GM12878 (cell line): ENCODE results near the gene ACRBP. TPM values are rescaled to one million over a fixed set of nuclear protein-coding genes. Genes with fewer than 3 reads are reported as not detected.

ENCODE experiments used
- BHLHE40 ChIP-seq, 2 experiments: fragments of 450-650 bp in 1 of 2; IDR thresholded peaks; 2 replicates each; pipeline ENCODE4 v1.6.1; 2011 to 2017; ENCODE audit warnings: low read depth in 2 of 2, borderline replicate concordance in 1 of 2, improper control_type of control experiment in 1 of 2, low read length in 1 of 2, mild to moderate bottlenecking in 1 of 2
- CBFB ChIP-seq: IDR thresholded peaks from 2 replicates; pipeline ENCODE4 v1.6.1; 2016; ENCODE audit warnings: antibody characterized with exemption, low read depth
- CBX3 ChIP-seq: fragments of 200-600 bp; sonication (generic); IDR thresholded peaks from 2 replicates; pipeline ENCODE4 v1.6.1; 2016; ENCODE audit warnings: low read depth, borderline replicate concordance
- CBX5 ChIP-seq: sonication (generic); IDR thresholded peaks from 2 replicates; pipeline ENCODE4 v1.6.1; 2016; ENCODE audit warnings: low read depth, moderate library complexity, mild to moderate bottlenecking, inconsistent platforms
- CREM ChIP-seq: IDR thresholded peaks from 2 replicates; pipeline ENCODE4 v1.6.1; 2014; ENCODE audit warnings: antibody characterized with exemption, low read depth
- CTCF ChIP-seq, 3 experiments: IDR thresholded peaks in 2 of 3; conservative IDR thresholded peaks in 1 of 3; 2 replicates each; pipeline ENCODE4 v1.5.1; 2011; ENCODE audit warnings: low read depth in 3 of 3, low read length in 3 of 3, mild to moderate bottlenecking in 3 of 3, control low read depth in 2 of 3, moderate library complexity in 2 of 3, inconsistent platforms in 1 of 3, mixed read lengths in 1 of 3; ENCODE audit not compliant: control insufficient read depth in 2 of 3, insufficient read depth in 1 of 3; ENCODE audit errors: extremely low read depth in 1 of 3
- E2F4 ChIP-seq: IDR thresholded peaks from 2 replicates; pipeline ENCODE4 v1.6.1; 2012; ENCODE audit warnings: low read depth, low read length, improper control_type of control experiment
- E4F1 ChIP-seq: fragments of 450-650 bp; IDR thresholded peaks from 2 replicates; pipeline ENCODE4 v1.6.1; 2018; ENCODE audit warnings: borderline replicate concordance, mild to moderate bottlenecking; ENCODE audit not compliant: partially characterized antibody
- EGR1 ChIP-seq, 2 experiments: IDR thresholded peaks; 1 replicate in 1 of 2; 2 replicates in 1 of 2; pipeline ENCODE4 v1.6.1; 2011 to 2012; ENCODE audit warnings: low read depth in 2 of 2, low read length in 2 of 2, borderline replicate concordance in 1 of 2, mild to moderate bottlenecking in 1 of 2, moderate library complexity in 1 of 2
- FOXM1 ChIP-seq: IDR thresholded peaks from 2 replicates; pipeline ENCODE4 v1.6.1; 2012; ENCODE audit warnings: low read depth, mild to moderate bottlenecking, inconsistent platforms, low read length, moderate library complexity
- IKZF1 ChIP-seq: fragments of 450-650 bp; conservative IDR thresholded peaks from 2 replicates; pipeline ENCODE4 v1.6.1; 2017; ENCODE audit warnings: antibody characterized with exemption, mild to moderate bottlenecking
- KAT2A ChIP-seq: conservative IDR thresholded peaks from 2 replicates; pipeline ENCODE4 v1.6.1; 2011; ENCODE audit warnings: low read depth, low read length; ENCODE audit not compliant: control insufficient read depth
- MTA3 ChIP-seq: IDR thresholded peaks from 2 replicates; pipeline ENCODE4 v1.6.1; 2012; ENCODE audit warnings: low read length, inconsistent platforms, borderline replicate concordance
- NBN ChIP-seq: fragments of 450-650 bp; IDR thresholded peaks from 2 replicates; pipeline ENCODE4 v1.6.1; 2016
- NFIC ChIP-seq: IDR thresholded peaks from 2 replicates; pipeline ENCODE4 v1.6.1; 2012; ENCODE audit warnings: low read depth, mild to moderate bottlenecking, inconsistent platforms, low read length, moderate library complexity
- NR2C2 ChIP-seq: IDR thresholded peaks from 2 replicates; pipeline ENCODE4 v1.6.1; 2011; ENCODE audit warnings: borderline replicate concordance, low read depth; ENCODE audit not compliant: control insufficient read depth, insufficient read length
- PAX8 ChIP-seq: fragments of 450-650 bp; IDR thresholded peaks from 2 replicates; pipeline ENCODE4 v1.6.1; 2017; ENCODE audit warnings: mild to moderate bottlenecking, moderate library complexity
- RFX5 ChIP-seq: IDR thresholded peaks from 2 replicates; pipeline ENCODE4 v1.6.1; 2011; ENCODE audit warnings: low read depth, low read length, improper control_type of control experiment
- SIN3A ChIP-seq: IDR thresholded peaks from 2 replicates; pipeline ENCODE4 v1.6.1; 2012; ENCODE audit warnings: low read depth, low read length, improper control_type of control experiment
- SRF ChIP-seq, 2 experiments: IDR thresholded peaks; 2 replicates each; pipeline ENCODE4 v1.6.1; 2011; ENCODE audit warnings: low read depth in 2 of 2, low read length in 2 of 2, mild to moderate bottlenecking in 1 of 2, moderate library complexity in 1 of 2
- ZNF207 ChIP-seq: fragments of 450-650 bp; IDR thresholded peaks from 2 replicates; pipeline ENCODE4 v1.6.1; 2014; ENCODE audit warnings: antibody characterized with exemption, mild to moderate bottlenecking, borderline replicate concordance
- ZNF24 ChIP-seq: fragments of 450-650 bp; IDR thresholded peaks from 2 replicates; pipeline ENCODE4 v1.6.1; 2017; ENCODE audit warnings: antibody characterized with exemption, mild to moderate bottlenecking
- ZNF592 ChIP-seq: fragments of 450-650 bp; IDR thresholded peaks from 2 replicates; pipeline ENCODE4 v1.6.1; 2017; ENCODE audit warnings: mild to moderate bottlenecking, moderate library complexity
- polyA plus RNA-seq, 11 experiments: library from polyadenylated mRNA; depleted of rRNA in 4 of 11; unstranded in 6 of 11; stranded (reverse) in 5 of 11; fragments of >200 nt; fragmentation: Nextera tagmentation in 4 of 11; fragmentation: Illumina TruSeq in 1 of 11; extraction: Ambion mirVana in 4 of 11; extraction: Trizol in 1 of 11; gene quantifications; 1 replicate in 1 of 11; 2 replicates in 10 of 11; pipeline versions ENCODE4 v1.2.1 to v1.2.3, GENCODE V29; 2011 to 2016; ENCODE audit warnings: inconsistent platforms in 2 of 11, missing spikeins in 2 of 11, low read depth in 1 of 11
- total RNA-seq, 4 experiments: library from RNA; depleted of rRNA in 3 of 4; stranded (reverse); fragments of >200 nt in 3 of 4; fragmentation: Illumina TruSeq in 1 of 4; extraction: Trizol in 1 of 4; gene quantifications; 2 replicates each; pipeline versions ENCODE4 v1.2.1 to v1.2.3, GENCODE V29; 2013 to 2021

ACRBP gene
- total and polyA plus RNA-seq, 10 of the 15 experiments (the other 5 are each of a cell fraction or from before 2014, with no cell fraction given) = 0.54 to 1.4 (median 0.87) TPM

- TF ChIP-seq RFX5 (no peak), PAX8 (no peak), CTCF (IDR thresholded peaks at IDR 0.05 in 2 of 3, conservative IDR thresholded peaks at IDR 0.05 in 1 of 3; ENCODE audit: control insufficient read depth in 2 of 3, extremely low read depth in 1 of 3, insufficient read depth in 1 of 3, low read depth in 3 of 3, low read length in 3 of 3) (no peak), E2F4 (no peak), SRF (IDR thresholded peaks at IDR 0.05; ENCODE audit: low read depth in 2 of 2, low read length in 2 of 2) (no peak), ZNF24 (no peak), ZNF592 (no peak), SIN3A (no peak), CBX3 (no peak), CREM (no peak), BHLHE40 (IDR thresholded peaks at IDR 0.05; ENCODE audit: borderline replicate concordance in 1 of 2, low read depth in 2 of 2, low read length in 1 of 2) (peak in 1 of 2 experiments; percentile 59; a peak in 2 of 4 replicates), KAT2A (no peak), NR2C2 (no peak), NFIC (no peak), NBN (peak; percentile 46; the same call in 1 of the 2 replicates), FOXM1 (no peak), E4F1 (no peak), MTA3 (no peak), EGR1 (IDR thresholded peaks at IDR 0.05; ENCODE audit: borderline replicate concordance in 1 of 2, low read depth in 2 of 2, low read length in 2 of 2) (no peak), CBFB (no peak), CBX5 (no peak), ZNF207 (no peak), IKZF1 (no peak)
Observed at GRCh38 chr12:6688543-6688998, 41.3 kb upstream of the ACRBP start (continued).
